GM19438 (cell line): Measurements from ENCODE around the gene CLEC1B.
"Not testable (repeated sequence)": the region's sequence is repeated elsewhere in the genome, so short reads cannot be mapped to it uniquely, and the experiment has no call there.

Experiments used
- ATAC-seq: cut with Tn5 transposase; IDR thresholded peaks from one replicate; pipeline ENCODE4 v1.9.1; 2021; ENCODE audit warnings: low read depth; ENCODE audit not compliant: unreplicated experiment

The CLEC1B gene

GRCh38 chr12:9999016-9999415 is at the start of gene CLEC1B:
Gene CLEC1B, minus strand, starts transcription at chr12:9999121. Its CDS starts 21 bp downstream, at chr12:9999100.
- ATAC-seq = no peak

- ATAC-seq = no peak
Measured at GRCh38 chr12:10048526-10048925, 49.6 kb upstream of the CLEC1B start.

GRCh38 chr12:10042167-10042566 is 43.2 kb upstream of the CLEC1B start:
- ATAC-seq = no peak

GRCh38 chr12:10033783-10034545 is 35.0 kb upstream of the CLEC1B start:
- no peak for ATAC-seq

- no peak for ATAC-seq
Measured at GRCh38 chr12:10031771-10032175, 32.9 kb upstream of the CLEC1B start.

GRCh38 chr12:10031321-10031720 is 32.4 kb upstream of the CLEC1B start:
- no peak for ATAC-seq

- no peak for ATAC-seq
Measured at GRCh38 chr12:10030446-10030845, 31.5 kb upstream of the CLEC1B start, which contains the start of gene CLEC9A. Gene CLEC9A, plus strand, starts transcription at chr12:10030682. Its CDS starts 22,006 bp downstream, at chr12:10052688.

GRCh38 chr12:10027721-10028120 is 28.8 kb upstream of the CLEC1B start:
- no peak for ATAC-seq

- ATAC-seq = no peak
Measured at GRCh38 chr12:10027311-10027710, 28.4 kb upstream of the CLEC1B start.

GRCh38 chr12:10026666-10027065 is 27.7 kb upstream of the CLEC1B start:
- ATAC-seq = not testable (repeated sequence)

- ATAC-seq = no peak
Measured at GRCh38 chr12:10025236-10025635, 26.3 kb upstream of the CLEC1B start.

- ATAC-seq = no peak
Measured at GRCh38 chr12:10021342-10021741, 22.4 kb upstream of the CLEC1B start.

GRCh38 chr12:10018386-10018785 is 19.5 kb upstream of the CLEC1B start:
- ATAC-seq = no peak

GRCh38 chr12:10016881-10017280 is 18.0 kb upstream of the CLEC1B start:
- no peak for ATAC-seq

GRCh38 chr12:10015450-10015849 is 16.5 kb upstream of the CLEC1B start:
- no peak for ATAC-seq

GRCh38 chr12:10012630-10013330 is 13.9 kb upstream of the CLEC1B start:
- ATAC-seq = no peak

GRCh38 chr12:10001171-10001776 is 2.4 kb upstream of the CLEC1B start:
- ATAC-seq = no peak

GRCh38 chr12:9992296-9992695 is 6.6 kb downstream of the CLEC1B start:
- no peak for ATAC-seq

- ATAC-seq = no peak
Measured at GRCh38 chr12:9991876-9992275, 7.0 kb downstream of the CLEC1B start.

- no peak for ATAC-seq
Measured at GRCh38 chr12:9980126-9980525, 18.8 kb downstream of the CLEC1B start.

- ATAC-seq = no peak
Measured at GRCh38 chr12:9977916-9978315, 21.0 kb downstream of the CLEC1B start.
